Neural cell (in vitro differentiated cells): ENCODE results near the gene PSEN2. TPM values are rescaled to one million over a fixed set of nuclear protein-coding genes. Genes with fewer than 3 reads are reported as not detected.

Experiments used
- H2AFZ ChIP-seq: fragments of 200-600, 300-800 bp; sonication (generic), shearing (Covaris generic); 2 replicates; pipeline ENCODE4 v1.6.0; 2014; ENCODE audit warnings: low read depth, mild to moderate bottlenecking, antibody characterized with exemption, low read length, moderate library complexity
- H3F3A ChIP-seq: fragments of 200-600 bp; shearing (Covaris generic); 2 replicates; pipeline ENCODE4 v1.6.1; 2016; ENCODE audit warnings: mild to moderate bottlenecking, moderate library complexity, mixed read lengths, antibody characterized with exemption, low read length; ENCODE audit not compliant: insufficient read depth, poor library complexity, severe bottlenecking
- H3K27ac ChIP-seq: fragments of 200-600, 300-800 bp; sonication (generic), shearing (Covaris generic); 2 replicates; pipeline ENCODE4 v1.5.1; 2014; ENCODE audit warnings: mild to moderate bottlenecking, low read length, moderate library complexity
- H3K27me3 ChIP-seq: fragments of 300-800, 200-600 bp; sonication (generic), shearing (Covaris generic); 2 replicates; pipeline ENCODE4 v1.6.0; 2014; ENCODE audit warnings: mild to moderate bottlenecking, low read depth, low read length, moderate library complexity; ENCODE audit not compliant: insufficient read depth
- H3K36me3 ChIP-seq: fragments of 300-800, 200-600 bp; sonication (generic), shearing (Covaris generic); 2 replicates; pipeline ENCODE4 v1.5.1; 2014; ENCODE audit warnings: mild to moderate bottlenecking, antibody characterized with exemption, low read length, moderate library complexity; ENCODE audit not compliant: insufficient read depth
- H3K4me2 ChIP-seq: fragments of 300-800, 200-600 bp; sonication (generic), shearing (Covaris generic); 2 replicates; pipeline ENCODE4 v1.6.0; 2014; ENCODE audit warnings: mild to moderate bottlenecking, low read length
- H3K4me3 ChIP-seq: fragments of 300-800, 200-600 bp; sonication (generic), shearing (Covaris generic); 2 replicates; pipeline ENCODE4 v1.5.1; 2014; ENCODE audit warnings: mild to moderate bottlenecking, low read length, moderate library complexity
- H3K79me2 ChIP-seq: fragments of 200-600 bp; shearing (Covaris generic); replicated peaks from 2 replicates; pipeline ENCODE4 v1.6.0; 2014; ENCODE audit warnings: mild to moderate bottlenecking, low read length, moderate library complexity; ENCODE audit not compliant: insufficient read depth
- H3K9ac ChIP-seq: fragments of 300-800, 200-600 bp; sonication (generic), shearing (Covaris generic); 2 replicates; pipeline ENCODE4 v1.6.1; 2016; ENCODE audit warnings: mild to moderate bottlenecking, low read length, mixed read lengths
- H3K9me2 ChIP-seq: fragments of 200-600 bp; shearing (Covaris generic); 2 replicates; pipeline ENCODE4 v1.6.1; 2016; ENCODE audit warnings: mild to moderate bottlenecking, low read length, mixed read lengths; ENCODE audit not compliant: insufficient read depth
- H3K9me3 ChIP-seq: fragments of 200-600, 300-800 bp; sonication (generic), shearing (Covaris generic); 2 replicates; pipeline ENCODE4 v1.6.1; 2016; ENCODE audit warnings: mild to moderate bottlenecking, mixed run types, low read length, moderate library complexity, mixed read lengths
- H4K20me1 ChIP-seq: fragments of 200-600 bp; shearing (Covaris generic); 2 replicates; pipeline ENCODE4 v1.6.1; 2016; ENCODE audit warnings: mild to moderate bottlenecking, mixed run types; ENCODE audit not compliant: insufficient read depth
- CTCF ChIP-seq: fragments of 450-650 bp; IDR thresholded peaks from 2 replicates; pipeline ENCODE4 v1.5.1; 2014; ENCODE audit warnings: antibody characterized with exemption, mild to moderate bottlenecking, moderate library complexity; ENCODE audit not compliant: poor library complexity, severe bottlenecking
- EP300 ChIP-seq: fragments of 450-650 bp; conservative IDR thresholded peaks from 2 replicates; pipeline ENCODE4 v1.6.1; 2014; ENCODE audit warnings: antibody characterized with exemption, mild to moderate bottlenecking, moderate library complexity; ENCODE audit not compliant: poor library complexity, severe bottlenecking
- EZH2 ChIP-seq: fragments of 200-600, 300-800 bp; shearing (Covaris generic), sonication (generic); IDR thresholded peaks from 2 replicates; pipeline ENCODE4 v1.6.1; 2014; ENCODE audit warnings: antibody characterized with exemption, low read length, borderline replicate concordance, mild to moderate bottlenecking; ENCODE audit not compliant: insufficient read depth, poor library complexity, severe bottlenecking
- MXI1 ChIP-seq: fragments of 450-650 bp; conservative IDR thresholded peaks from 2 replicates; pipeline ENCODE4 v1.6.1; 2014; ENCODE audit warnings: antibody characterized with exemption, mild to moderate bottlenecking; ENCODE audit not compliant: poor library complexity, severe bottlenecking
- POLR2AphosphoS5 ChIP-seq: IDR thresholded peaks from 2 replicates; pipeline ENCODE4 v1.6.1; 2012
- RAD21 ChIP-seq: fragments of 450-650 bp; conservative IDR thresholded peaks from 2 replicates; pipeline ENCODE4 v1.6.1; 2014; ENCODE audit warnings: antibody characterized with exemption, mild to moderate bottlenecking, moderate library complexity
- REST ChIP-seq: IDR thresholded peaks from 2 replicates; pipeline ENCODE4 v1.6.1; 2012; ENCODE audit warnings: borderline replicate concordance
- SMC3 ChIP-seq: fragments of 450-650 bp; conservative IDR thresholded peaks from 2 replicates; pipeline ENCODE4 v1.6.1; 2014; ENCODE audit warnings: antibody characterized with exemption, mild to moderate bottlenecking, moderate library complexity; ENCODE audit not compliant: poor library complexity
- TAF1 ChIP-seq: IDR thresholded peaks from 2 replicates; pipeline ENCODE4 v1.6.1; 2012; ENCODE audit warnings: low read depth
- polyA plus RNA-seq: library from polyadenylated mRNA; depleted of rRNA; stranded (reverse); fragments of >200 nt; gene quantifications from 2 replicates; pipeline ENCODE4 v1.2.3, GENCODE V29; 2014

Gene PSEN2
- polyA plus RNA-seq, 1 donor from 2014 or later = 12.9 TPM

GRCh38 chr1:226870026-226870400, 403 bp upstream of the PSEN2 start:
- peak overlapping the region; percentile 79 for H3K4me3 ChIP-seq
- H3F3A ChIP-seq = no peaks in the 10 kb centered on the region
- no peaks in the 10 kb centered on the region for H3K36me3 ChIP-seq
- H3K27ac ChIP-seq = no peak overlapping the region
- no peaks in the 10 kb centered on the region for H3K27me3 ChIP-seq
- peak overlapping the region; percentile 62 for H3K9ac ChIP-seq
- no peaks in the 10 kb centered on the region for H3K9me2 ChIP-seq
- no peaks in the 10 kb centered on the region for H4K20me1 ChIP-seq
- no peak for TF ChIP-seq SMC3
- no peak for TF ChIP-seq EZH2
- no peak for TF ChIP-seq RAD21
- TF ChIP-seq EP300 = no peak
- TF ChIP-seq CTCF = no peak
- TF ChIP-seq REST = no peak
- TF ChIP-seq MXI1 = no peak
- TF ChIP-seq POLR2AphosphoS5 = no peak
- no peak for TF ChIP-seq TAF1
- no peak overlapping the region for H2AFZ ChIP-seq
- no peaks in the 10 kb centered on the region for H3K9me3 ChIP-seq
- no peak overlapping the region for H3K4me2 ChIP-seq
- no peaks in the 10 kb centered on the region for H3K79me2 ChIP-seq

GRCh38 chr1:226871636-226872327, 1.4 kb downstream of the PSEN2 start:
- H3K9ac ChIP-seq = no peak overlapping the region
- TF ChIP-seq MXI1 (no peak), EP300 (no peak), TAF1 (no peak), CTCF (no peak), REST (no peak), RAD21 (no peak), EZH2 (no peak), POLR2AphosphoS5 (no peak), SMC3 (no peak)
- H4K20me1 ChIP-seq = no peaks in the 10 kb centered on the region
- H3K4me3 ChIP-seq = peak overlapping the region; percentile 79
- no peak overlapping the region for H3K4me2 ChIP-seq
- no peaks in the 10 kb centered on the region for H3K27me3 ChIP-seq
- no peaks in the 10 kb centered on the region for H3K36me3 ChIP-seq
- no peaks in the 10 kb centered on the region for H3K9me3 ChIP-seq
- H3K79me2 ChIP-seq = no peaks in the 10 kb centered on the region
- H3K9me2 ChIP-seq = no peaks in the 10 kb centered on the region
- H2AFZ ChIP-seq = no peak overlapping the region
- no peaks in the 10 kb centered on the region for H3F3A ChIP-seq
- H3K27ac ChIP-seq = no peak overlapping the region
